GM19397 (cell line): ENCODE data around the gene MRPL4.

ENCODE experiments used
- ATAC-seq: cut with Tn5 transposase; IDR thresholded peaks from one replicate; pipeline ENCODE4 v1.9.1; 2021; ENCODE audit warnings: mild to moderate bottlenecking, moderate library complexity; ENCODE audit not compliant: unreplicated experiment

MRPL4 gene

DNA sequence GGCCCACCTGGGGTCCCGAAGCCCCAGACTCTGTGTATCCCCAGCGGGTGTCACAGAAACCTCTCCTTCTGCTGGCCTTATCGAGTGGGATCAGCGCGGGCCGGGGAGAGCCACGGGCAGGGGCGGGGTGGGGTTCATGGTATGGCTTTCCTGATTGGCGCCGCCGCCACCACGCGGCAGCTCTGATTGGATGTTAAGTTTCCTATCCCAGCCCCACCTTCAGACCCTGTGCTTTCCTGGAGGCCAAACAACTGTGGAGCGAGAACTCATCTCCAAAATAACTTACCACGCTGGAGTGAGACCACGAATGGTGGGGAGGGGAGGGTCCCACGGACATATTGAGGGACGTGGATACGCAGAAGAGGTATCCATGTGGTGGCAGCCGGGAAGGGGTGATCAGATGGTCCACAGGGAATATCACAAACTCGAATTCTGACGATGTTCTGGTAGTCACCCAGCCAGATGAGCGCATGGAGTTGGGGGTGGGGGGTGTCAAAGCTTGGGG, 36.7 kb downstream of the MRPL4 start:
- ATAC-seq = no peak

DNA sequence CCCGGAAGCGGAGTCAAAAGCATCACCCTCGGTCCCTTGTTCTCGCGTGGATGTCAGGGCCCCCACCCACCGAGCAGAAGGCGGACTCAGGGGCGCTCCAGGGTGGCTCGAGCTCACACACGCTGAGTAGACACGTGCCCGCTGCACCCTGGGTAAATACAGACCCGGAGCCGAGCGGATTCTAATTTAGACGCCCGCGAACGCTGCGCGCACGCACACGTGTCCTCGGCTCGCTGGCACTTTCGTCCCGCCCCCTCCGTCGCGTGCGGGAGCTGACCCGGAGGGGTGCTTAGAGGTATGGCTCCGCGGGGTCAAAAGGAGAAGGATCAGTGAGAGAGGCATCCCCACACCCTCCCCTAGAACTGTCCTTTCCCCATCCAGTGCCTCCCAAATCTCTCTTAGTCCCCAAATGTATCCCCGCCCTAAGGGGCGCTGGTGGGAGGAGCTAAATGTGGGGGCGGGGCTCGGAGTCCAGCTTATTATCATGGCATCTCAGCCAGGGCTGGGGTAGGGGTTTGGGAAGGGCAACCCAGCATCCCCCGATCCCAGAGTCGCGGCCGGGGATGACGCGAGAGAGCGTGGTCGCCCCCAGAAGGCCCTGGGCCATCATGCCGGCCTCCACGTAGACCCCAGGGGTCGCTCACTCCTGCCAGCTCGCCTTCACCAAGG, 37.3 kb downstream of the MRPL4 start:
- no peak for ATAC-seq

DNA sequence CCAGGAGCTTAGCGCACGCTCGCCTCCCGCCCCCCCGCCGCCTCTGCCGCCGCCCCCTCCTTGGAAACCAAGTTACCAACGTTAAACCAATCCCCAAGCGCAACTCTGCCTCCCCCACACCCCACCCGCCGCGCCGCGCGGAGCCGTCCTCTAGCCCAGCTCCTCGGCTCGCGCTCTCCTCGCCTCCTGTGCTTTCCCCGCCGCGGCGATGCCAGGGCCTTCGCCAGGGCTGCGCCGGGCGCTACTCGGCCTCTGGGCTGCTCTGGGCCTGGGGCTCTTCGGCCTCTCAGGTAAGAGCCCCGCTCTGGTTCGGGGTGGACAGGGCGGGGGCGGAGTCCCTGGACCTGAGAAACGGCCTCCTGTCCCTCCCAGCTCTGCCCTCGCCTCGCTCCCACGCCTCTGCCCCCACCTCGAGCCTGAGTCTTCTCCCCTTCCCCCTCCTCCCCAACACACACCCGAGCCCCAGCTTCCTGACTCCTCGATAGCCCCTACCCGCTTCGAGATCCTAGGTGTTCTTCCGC, 37.9 kb downstream of the MRPL4 start, which contains the start of gene ICAM5:
TSS of gene ICAM5 (plus strand) at position 117 of the 521 bp plus-strand sequence. CDS start at position 209, 92 bp downstream.
- no peak for ATAC-seq

DNA sequence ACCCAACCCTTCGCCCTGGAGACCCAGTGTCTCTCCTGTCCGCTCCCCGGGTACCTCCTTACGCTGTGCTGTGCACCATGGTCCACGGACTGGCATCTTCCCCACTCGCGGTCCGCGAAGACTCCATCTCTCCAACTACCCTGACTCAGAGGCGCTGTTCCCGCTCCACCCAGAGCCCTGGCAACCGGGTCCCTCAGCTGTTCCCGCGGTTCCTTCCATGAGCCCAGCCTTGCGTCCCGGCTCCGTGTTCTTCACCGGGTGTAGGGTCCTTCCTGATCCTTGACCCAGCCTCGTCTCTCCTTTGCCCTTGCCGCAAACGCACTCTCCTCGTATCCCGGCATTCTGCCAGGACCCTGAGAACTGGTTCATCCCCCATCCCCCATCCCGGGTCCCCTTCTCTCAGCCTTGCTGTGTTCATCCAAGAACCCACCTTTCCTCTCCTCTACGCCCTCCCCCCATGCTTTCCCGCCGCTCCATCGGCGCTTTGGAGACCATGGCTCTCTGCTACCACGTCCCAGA, 38.4 kb downstream of the MRPL4 start:
- no peak for ATAC-seq

GRCh38 chr19:10290876-10291553, 39.0 kb downstream of the MRPL4 start:
- no peak for ATAC-seq

DNA sequence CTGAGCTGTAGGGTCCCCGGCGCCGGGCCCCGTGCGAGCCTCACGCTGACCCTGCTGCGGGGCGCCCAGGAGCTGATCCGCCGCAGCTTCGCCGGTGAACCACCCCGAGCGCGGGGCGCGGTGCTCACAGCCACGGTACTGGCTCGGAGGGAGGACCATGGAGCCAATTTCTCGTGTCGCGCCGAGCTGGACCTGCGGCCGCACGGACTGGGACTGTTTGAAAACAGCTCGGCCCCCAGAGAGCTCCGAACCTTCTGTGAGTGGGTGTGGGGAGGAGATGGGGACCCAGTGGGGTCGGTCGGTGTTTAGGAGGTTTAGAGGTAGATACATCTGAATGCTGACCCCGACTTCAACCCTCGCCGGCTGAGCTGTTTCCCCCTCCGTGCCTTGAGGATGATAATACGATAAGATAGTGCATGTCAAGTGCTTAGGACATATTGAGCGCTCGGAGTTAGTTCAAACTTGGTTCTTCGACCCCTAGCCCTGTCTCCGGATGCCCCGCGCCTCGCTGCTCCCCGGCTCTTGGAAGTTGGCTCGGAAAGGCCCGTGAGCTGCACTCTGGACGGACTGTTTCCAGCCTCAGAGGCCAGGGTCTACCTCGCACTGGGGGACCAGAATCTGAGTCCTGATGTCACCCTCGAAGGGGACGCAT, 39.7 kb downstream of the MRPL4 start:
- no peak for ATAC-seq

GRCh38 chr19:10292206-10292788, 40.3 kb downstream of the MRPL4 start:
- peak; percentile 45 for ATAC-seq

DNA sequence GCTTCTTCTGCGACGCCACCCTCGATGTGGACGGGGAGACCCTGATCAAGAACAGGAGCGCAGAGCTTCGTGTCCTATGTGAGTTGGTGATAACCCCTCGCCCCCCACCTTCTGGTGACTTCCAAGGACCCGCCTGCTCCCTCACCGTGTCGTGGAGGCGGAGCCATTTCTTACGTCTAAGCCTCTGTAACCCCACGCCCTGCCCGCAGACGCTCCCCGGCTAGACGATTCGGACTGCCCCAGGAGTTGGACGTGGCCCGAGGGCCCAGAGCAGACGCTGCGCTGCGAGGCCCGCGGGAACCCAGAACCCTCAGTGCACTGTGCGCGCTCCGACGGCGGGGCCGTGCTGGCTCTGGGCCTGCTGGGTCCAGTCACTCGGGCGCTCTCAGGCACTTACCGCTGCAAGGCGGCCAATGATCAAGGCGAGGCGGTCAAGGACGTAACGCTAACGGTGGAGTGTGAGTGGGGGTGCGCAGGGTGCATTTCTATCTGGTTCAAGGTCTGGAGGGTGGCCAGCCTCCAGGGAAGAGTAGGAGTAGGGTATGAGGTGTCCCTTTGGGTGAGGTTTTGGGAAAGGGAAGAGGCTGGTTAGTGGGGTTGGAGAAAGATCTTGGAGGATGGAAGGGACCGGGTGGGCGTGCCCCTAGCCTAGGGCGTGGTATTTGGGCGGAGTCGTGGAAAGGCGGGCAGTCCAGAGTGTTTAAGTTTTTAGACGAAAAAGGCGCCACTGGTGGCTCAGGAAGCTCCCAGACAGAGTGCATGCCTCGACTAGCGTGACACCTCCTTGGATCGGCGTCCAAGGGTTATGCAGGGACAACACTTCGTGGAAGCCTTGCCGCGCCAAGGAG, 41.0 kb downstream of the MRPL4 start:
- no peak for ATAC-seq

DNA sequence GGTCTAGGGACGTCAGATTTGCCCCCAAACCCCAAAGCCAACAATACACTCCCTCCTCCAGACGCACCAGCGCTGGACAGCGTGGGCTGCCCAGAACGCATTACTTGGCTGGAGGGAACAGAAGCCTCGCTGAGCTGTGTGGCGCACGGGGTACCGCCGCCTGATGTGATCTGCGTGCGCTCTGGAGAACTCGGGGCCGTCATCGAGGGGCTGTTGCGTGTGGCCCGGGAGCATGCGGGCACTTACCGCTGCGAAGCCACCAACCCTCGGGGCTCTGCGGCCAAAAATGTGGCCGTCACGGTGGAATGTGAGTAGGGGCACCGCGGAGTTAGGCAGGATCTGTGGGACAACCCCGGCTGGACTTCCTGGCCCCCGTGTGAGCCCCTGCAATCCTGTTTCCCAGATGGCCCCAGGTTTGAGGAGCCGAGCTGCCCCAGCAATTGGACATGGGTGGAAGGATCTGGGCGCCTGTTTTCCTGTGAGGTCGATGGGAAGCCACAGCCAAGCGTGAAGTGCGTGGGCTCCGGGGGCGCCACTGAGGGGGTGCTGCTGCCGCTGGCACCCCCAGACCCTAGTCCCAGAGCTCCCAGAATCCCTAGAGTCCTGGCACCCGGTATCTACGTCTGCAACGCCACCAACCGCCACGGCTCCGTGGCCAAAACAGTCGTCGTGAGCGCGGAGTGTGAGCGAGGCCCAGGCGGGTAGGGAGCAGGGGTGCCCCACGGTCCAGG, 41.8 kb downstream of the MRPL4 start:
- ATAC-seq = no peak

- ATAC-seq = no peak
These were observed 42.3 kb downstream of the MRPL4 start for GRCh38 chr19:10294368-10294697.

DNA sequence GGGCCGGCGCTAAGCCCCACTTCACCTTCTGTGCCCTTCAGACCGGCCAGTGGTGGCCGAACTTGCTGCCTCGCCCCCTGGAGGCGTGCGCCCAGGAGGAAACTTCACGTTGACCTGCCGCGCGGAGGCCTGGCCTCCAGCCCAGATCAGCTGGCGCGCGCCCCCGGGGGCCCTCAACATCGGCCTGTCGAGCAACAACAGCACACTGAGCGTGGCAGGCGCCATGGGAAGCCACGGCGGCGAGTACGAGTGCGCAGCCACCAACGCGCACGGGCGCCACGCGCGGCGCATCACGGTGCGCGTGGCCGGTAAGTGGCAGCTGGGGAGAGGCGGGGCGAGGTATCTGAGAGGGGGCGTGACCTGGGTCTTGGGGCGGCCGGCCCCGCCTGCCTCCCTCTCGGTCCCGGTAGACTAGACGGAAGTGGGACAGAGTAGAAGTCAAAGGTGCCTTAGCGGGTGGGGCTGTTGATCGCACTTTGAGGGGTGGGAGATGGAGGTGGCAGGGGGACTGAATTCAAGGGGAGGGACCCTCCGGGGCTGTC, 43.4 kb downstream of the MRPL4 start:
- no peak for ATAC-seq

DNA sequence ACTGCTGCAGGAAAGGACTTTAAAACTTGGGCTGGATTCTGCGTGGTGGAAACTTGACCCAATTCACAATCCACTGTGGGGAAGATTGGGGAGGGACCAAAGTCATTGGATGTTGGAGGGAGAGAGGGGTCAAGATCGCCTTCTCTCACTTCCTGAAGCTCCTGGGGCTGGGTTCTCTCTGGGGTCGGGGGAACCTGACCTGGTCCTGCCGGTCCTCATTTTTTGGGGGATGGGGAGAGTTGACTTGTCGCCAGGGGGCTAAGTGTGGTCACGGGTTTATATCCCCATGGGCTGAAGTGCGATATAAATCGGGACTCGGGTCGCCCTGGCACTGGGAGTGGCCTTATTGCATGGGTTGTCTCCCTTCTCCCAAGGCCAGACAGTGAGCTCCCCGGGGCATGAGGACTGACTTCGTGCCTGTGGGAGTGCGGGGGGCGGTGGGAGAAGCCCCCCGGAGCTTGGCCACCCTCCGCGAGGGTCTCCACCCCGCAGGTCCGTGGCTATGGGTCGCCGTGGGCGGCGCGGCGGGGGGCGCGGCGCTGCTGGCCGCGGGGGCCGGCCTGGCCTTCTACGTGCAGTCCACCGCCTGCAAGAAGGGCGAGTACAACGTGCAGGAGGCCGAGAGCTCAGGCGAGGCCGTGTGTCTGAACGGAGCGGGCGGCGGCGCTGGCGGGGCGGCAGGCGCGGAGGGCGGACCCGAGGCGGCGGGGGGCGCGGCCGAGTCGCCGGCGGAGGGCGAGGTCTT, 44.0 kb downstream of the MRPL4 start:
- no peak for ATAC-seq

DNA sequence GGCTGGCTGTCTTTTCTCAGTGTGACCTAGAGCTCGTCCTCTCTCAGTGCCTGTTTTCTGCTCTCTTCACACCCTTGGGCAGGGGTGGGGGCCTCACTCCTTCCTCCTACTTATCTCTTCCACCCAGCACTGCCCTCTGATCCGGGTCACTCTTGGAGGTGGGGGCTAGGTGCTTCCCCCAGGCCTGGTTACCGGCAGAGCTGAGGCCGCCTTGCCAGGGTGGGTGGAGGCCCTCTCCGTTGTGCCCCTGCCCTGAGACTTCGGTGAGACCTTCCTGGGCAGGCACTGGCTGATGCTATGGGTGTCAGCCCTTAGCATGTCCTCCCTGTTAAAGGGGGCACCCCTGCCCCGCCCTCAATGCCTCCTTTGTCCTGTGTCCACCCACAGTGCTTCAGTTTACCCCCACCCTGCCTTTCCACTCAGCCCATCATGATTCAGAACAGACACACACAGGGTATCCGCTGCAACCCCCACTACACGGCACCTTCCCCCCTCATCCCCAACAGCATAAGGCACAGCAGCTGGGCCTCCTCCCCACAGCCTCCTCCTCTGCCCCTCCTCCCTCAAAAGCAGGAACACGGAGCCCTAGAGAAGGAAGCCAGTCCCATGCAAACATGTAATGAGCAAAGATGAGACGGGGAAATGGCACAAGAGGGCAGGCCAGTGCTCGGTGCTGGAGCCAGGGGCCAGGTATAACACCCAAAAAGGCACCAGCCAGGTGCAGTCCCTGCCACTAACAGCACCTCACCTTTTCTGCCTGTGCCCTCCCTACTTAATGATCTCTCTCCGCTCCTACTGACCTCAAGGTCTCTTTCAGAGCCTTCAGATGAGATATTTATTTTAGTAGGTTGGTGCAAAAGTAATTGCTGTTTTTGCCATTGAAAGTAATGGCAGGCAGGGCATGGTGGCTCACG, 47.8 kb downstream of the MRPL4 start:
- no peak for ATAC-seq

DNA sequence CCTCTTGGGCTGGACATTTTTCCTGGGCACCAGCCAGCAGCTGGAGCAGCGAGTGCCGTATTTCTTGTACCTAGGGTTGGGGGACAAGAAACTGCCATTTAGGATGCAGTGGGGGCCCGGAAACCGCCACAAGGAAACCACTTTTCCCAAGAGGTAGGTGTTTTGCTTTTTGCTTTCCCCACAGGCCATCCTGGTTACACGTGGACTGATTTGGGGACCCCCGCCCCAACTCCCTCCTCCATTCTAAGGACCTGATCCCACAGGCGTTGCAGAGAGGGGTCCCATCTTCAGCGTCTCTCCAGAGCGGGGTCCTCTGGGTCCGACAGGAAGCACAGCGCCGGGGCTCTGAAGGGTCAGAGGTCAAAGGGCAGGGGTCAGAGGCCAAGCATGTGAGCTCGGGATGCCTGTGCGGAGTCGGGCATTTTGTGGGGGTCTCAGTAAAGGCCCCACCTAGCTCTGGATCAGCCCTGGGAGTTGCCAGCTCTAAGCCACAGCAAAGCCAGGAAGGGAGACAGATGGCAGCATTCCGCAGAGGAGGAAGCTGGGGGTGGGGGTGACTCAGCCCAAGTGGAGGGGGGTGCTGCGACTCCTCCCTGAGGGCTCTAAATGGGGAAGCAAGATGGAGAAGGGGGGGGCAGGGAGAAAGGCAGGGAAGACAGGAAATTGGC, 53.3 kb downstream of the MRPL4 start:
- ATAC-seq = no peak

GRCh38 chr19:10306327-10306726, 54.3 kb downstream of the MRPL4 start:
- ATAC-seq = no peak

GRCh38 chr19:10309423-10309822, 57.4 kb downstream of the MRPL4 start, which contains the start of gene ZGLP1:
TSS of gene ZGLP1 (minus strand) at chr19:10309815.
- no peak for ATAC-seq
